GM12878 (cell line): ENCODE data around the gene GRM3. TPM values are rescaled to one million over a fixed set of nuclear protein-coding genes. Genes with fewer than 3 reads are reported as not detected.

Experiments
- ATAC-seq: fragments of 200-7000 bp; cut with Tn5 transposase; 3 replicates; pipeline ENCODE4 v1.9.1; 2020; ENCODE audit warnings: mild to moderate bottlenecking, moderate library complexity
- BruUV-seq: library from RNA; stranded (reverse); fragments of 400-500 nt; replicated peaks from 2 replicates; lab custom pipeline; 2021; lab: Mats Ljungman, UMichigan
- CTCF ChIA-PET: fragments of 300-600 bp; sonication (Branson Sonifier 250); formaldehyde crosslinking; extraction: SDS; loops from one replicate; lab custom pipeline; 2021; ENCODE audit warnings: inconsistent platforms; lab: Yijun Ruan, JAX
- POLR2A ChIA-PET: fragments of 350-600 bp; formaldehyde crosslinking; extraction: SDS; loops from one replicate; lab custom pipeline; 2021; ENCODE audit warnings: inconsistent platforms; lab: Charles Lee
- RAD21 ChIA-PET: fragments of 300-600 bp; sonication (Branson Sonifier 250); formaldehyde crosslinking; loops from one replicate; lab custom pipeline; 2023; ENCODE audit warnings: antibody characterized with exemption; ENCODE audit not compliant: unreplicated experiment; lab: Charles Lee
- SMC1A ChIA-PET: fragments of 300-600 bp; sonication (Branson Sonifier 250); formaldehyde crosslinking; loops from one replicate; lab custom pipeline; 2023; ENCODE audit not compliant: unreplicated experiment, uncharacterized antibody; lab: Charles Lee
- DNase-seq: peaks from one replicate; pipeline ENCODE4 v3.0.0-alpha.2; 2011; ENCODE audit warnings: low read depth, low spot score
- FAIRE-seq: peaks from 3 replicates; lab custom pipeline; 2011; peaks lifted over from hg19 to GRCh38; lab: Jason Lieb, UNC
- H2AFZ ChIP-seq: 2 replicates; pipeline ENCODE4 v1.6.0; 2011; ENCODE audit warnings: low read depth, low read length, control low read depth; ENCODE audit not compliant: control insufficient read depth
- H3K27ac ChIP-seq: 2 replicates; pipeline ENCODE4 v1.5.1; 2011; ENCODE audit warnings: control low read depth; ENCODE audit not compliant: control insufficient read depth, insufficient read depth
- H3K27me3 ChIP-seq, 2 experiments: replicated peaks in 1 of 2; 2 replicates each; pipeline versions ENCODE4 v1.6.0 to v1.6.1; 2011; ENCODE audit warnings: low read length in 1 of 2; ENCODE audit not compliant: control insufficient read depth in 2 of 2, insufficient read depth in 2 of 2
- H3K36me3 ChIP-seq, 2 experiments: 2 replicates each; pipeline ENCODE4 v1.5.1; 2011; ENCODE audit warnings: low read length in 1 of 2; ENCODE audit not compliant: control insufficient read depth in 2 of 2, insufficient read depth in 2 of 2
- H3K4me1 ChIP-seq: 2 replicates; pipeline ENCODE4 v1.6.1; 2011; ENCODE audit warnings: mild to moderate bottlenecking, low read length, moderate library complexity, mixed read lengths; ENCODE audit not compliant: control insufficient read depth, insufficient read depth
- H3K4me2 ChIP-seq: 2 replicates; pipeline ENCODE4 v1.6.0; 2011; ENCODE audit warnings: control low read depth; ENCODE audit not compliant: control insufficient read depth, insufficient read depth
- H3K4me3 ChIP-seq: fragments of 200-600 bp; sonication (generic); 2 replicates; pipeline ENCODE4 v1.5.1; 2016
- H3K79me2 ChIP-seq: 2 replicates; pipeline ENCODE4 v1.6.0; 2011; ENCODE audit warnings: low read length; ENCODE audit not compliant: control insufficient read depth, insufficient read depth
- H3K9ac ChIP-seq: 2 replicates; pipeline ENCODE4 v1.8.0; 2011; ENCODE audit warnings: low read length, control low read depth, mixed read lengths; ENCODE audit not compliant: control insufficient read depth, insufficient read depth
- H3K9me3 ChIP-seq: replicated peaks from 3 replicates; pipeline ENCODE4 v1.5.1; 2011; ENCODE audit warnings: mild to moderate bottlenecking, low read length; ENCODE audit not compliant: control insufficient read depth, insufficient read depth
- H4K20me1 ChIP-seq: 2 replicates; pipeline ENCODE4 v1.6.0; 2011; ENCODE audit not compliant: control insufficient read depth, insufficient read depth
- EP300 ChIP-seq, 2 experiments: fragments of 150-350 bp in 1 of 2; IDR thresholded peaks; 2 replicates each; pipeline ENCODE4 v1.6.1; 2011 to 2012; ENCODE audit warnings: low read depth in 2 of 2, low read length in 2 of 2, borderline replicate concordance in 1 of 2, improper control_type of control experiment in 1 of 2, inconsistent platforms in 1 of 2; ENCODE audit not compliant: control insufficient read depth in 1 of 2
- POLR2AphosphoS5 ChIP-seq: IDR thresholded peaks from 2 replicates; pipeline ENCODE4 v1.6.1; 2011; ENCODE audit warnings: mild to moderate bottlenecking, low read length, inconsistent platforms
- WGBS: methylation state at CpG from one replicate; pipeline ENCODE4 v1.1.6; 2016; ENCODE audit warnings: low lambda C conversion rate; ENCODE audit not compliant: insufficient replicate concordance, insufficient coverage; ENCODE audit errors: missing lambda C conversion rate; 5-methylcytosine and 5-hydroxymethylcytosine counted together
- in situ Hi-C: fragments of 300-500 bp; cut with MboI; formaldehyde crosslinking; loops from 9 replicates; pipeline ENCODE4 v1.14.3; 2018; ENCODE audit warnings: mixed read lengths
- intact Hi-C: fragments of 100-400 bp; cut with micrococcal nuclease; formaldehyde crosslinking; loops from one replicate; pipeline ENCODE4 v1.14.2; 2022; ENCODE audit not compliant: unreplicated experiment
- polyA plus RNA-seq, 11 experiments: library from polyadenylated mRNA; depleted of rRNA in 4 of 11; unstranded in 6 of 11; stranded (reverse) in 5 of 11; fragments of >200 nt; fragmentation: Nextera tagmentation in 4 of 11; fragmentation: Illumina TruSeq in 1 of 11; extraction: Ambion mirVana in 4 of 11; extraction: Trizol in 1 of 11; gene quantifications; 1 replicate in 1 of 11; 2 replicates in 10 of 11; pipeline versions ENCODE4 v1.2.1 to v1.2.3, GENCODE V29; 2011 to 2016; ENCODE audit warnings: inconsistent platforms in 2 of 11, missing spikeins in 2 of 11, low read depth in 1 of 11
- total RNA-seq, 4 experiments: library from RNA; depleted of rRNA in 3 of 4; stranded (reverse); fragments of >200 nt in 3 of 4; fragmentation: Illumina TruSeq in 1 of 4; extraction: Trizol in 1 of 4; gene quantifications; 2 replicates each; pipeline versions ENCODE4 v1.2.1 to v1.2.3, GENCODE V29; 2013 to 2021

The GRM3 gene
- total and polyA plus RNA-seq, 10 of the 15 experiments (the other 5 are each of a cell fraction or from before 2014, with no cell fraction given), result 0.03 to 0.49 (median 0.15) TPM; not detected in 1

DNA sequence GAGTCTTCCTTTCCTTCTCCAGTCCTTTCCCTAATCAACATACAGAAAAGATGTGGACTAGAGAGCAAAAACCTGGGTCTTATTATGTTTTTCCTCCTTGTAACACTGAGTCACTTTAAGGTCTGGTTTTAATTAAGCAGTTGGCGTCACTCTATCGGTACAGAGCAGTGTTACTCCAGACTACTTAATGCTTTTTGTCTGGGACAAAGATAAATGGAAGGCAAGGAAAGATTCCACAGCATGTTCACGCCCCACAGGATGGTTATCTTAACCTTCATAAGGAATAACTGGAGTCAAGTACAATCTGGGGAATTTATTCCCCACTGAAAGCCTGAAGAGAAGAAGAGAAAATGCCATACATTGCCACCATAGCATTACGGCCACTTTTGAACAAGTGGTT is 270.0 kb downstream of the GRM3 start:
- H3K36me3 ChIP-seq, result no peaks in the 10 kb centered on the region
- ChIA-PET CTCF (interaction anchor here (2.9 kb wide), 1 partner anchor 9 kb away, joined by 9 read pairs; no protein-coding TSS in a partner anchor), RAD21 (no interaction called here), SMC1A (no interaction called here)
- no peaks in the 10 kb centered on the region for H3K27me3 ChIP-seq
- DNase-seq, result no peak
- no peak for FAIRE-seq
- H3K4me3 ChIP-seq, result no peak overlapping the region
- intact Hi-C loops, result loop anchor here (10.0 kb wide), 1 partner anchor 59 kb away; no protein-coding TSS in a partner anchor
- no peak overlapping the region for H3K9ac ChIP-seq
- no peaks in the 10 kb centered on the region for H4K20me1 ChIP-seq
- no peaks in the 10 kb centered on the region for H3K79me2 ChIP-seq
- WGBS, result 56% methylated on average over 4 of the region's 4 CpGs
- no peak for ATAC-seq
- BruUV-seq, result no TSS peak
- H3K4me1 ChIP-seq, result no peaks in the 10 kb centered on the region
- H3K27ac ChIP-seq, result no peak overlapping the region
- no peak overlapping the region for H3K4me2 ChIP-seq
- no peak overlapping the region for H2AFZ ChIP-seq
- TF ChIP-seq EP300 (IDR thresholded peaks at IDR 0.05; ENCODE audit: borderline replicate concordance in 1 of 2, control insufficient read depth in 1 of 2, low read depth in 2 of 2, low read length in 2 of 2), result no peak
- no peak for TF ChIP-seq POLR2AphosphoS5
- TF ChIP-seq, all 136 proteins: peak for 0
- POLR2A ChIA-PET, result no interaction called here
- in situ Hi-C loops, result no loop called here
- no peaks in the 10 kb centered on the region for H3K9me3 ChIP-seq
